Osteoblast (primary cell): Measurements from ENCODE around the gene KBTBD12. TPM values are rescaled to one million over a fixed set of nuclear protein-coding genes. Genes with fewer than 3 reads are reported as not detected.

Experiments used
- DNase-seq: peaks from one replicate; pipeline ENCODE4 v3.0.0; 2011; ENCODE audit warnings: low spot score, mixed read lengths; ENCODE audit not compliant: insufficient read length; ENCODE audit errors: missing footprints
- H2AFZ ChIP-seq: 2 replicates; pipeline ENCODE4 v1.6.0; 2011; ENCODE audit warnings: mild to moderate bottlenecking, low read length
- H3K27ac ChIP-seq: 2 replicates; pipeline ENCODE4 v1.5.1; 2011; ENCODE audit warnings: mild to moderate bottlenecking, low read depth, low read length, moderate library complexity
- H3K27me3 ChIP-seq: 2 replicates; pipeline ENCODE4 v1.6.0; 2012; ENCODE audit warnings: mild to moderate bottlenecking, control low read depth, inconsistent platforms, low read length, moderate library complexity; ENCODE audit not compliant: insufficient read depth
- H3K36me3 ChIP-seq: 2 replicates; pipeline ENCODE4 v1.5.1; 2011; ENCODE audit warnings: mild to moderate bottlenecking, low read length, control low read depth, moderate library complexity; ENCODE audit not compliant: insufficient read depth
- H3K4me1 ChIP-seq: 2 replicates; pipeline ENCODE4 v1.5.1; 2011; ENCODE audit warnings: mild to moderate bottlenecking, low read length, control low read depth, moderate library complexity; ENCODE audit not compliant: insufficient read depth
- H3K4me2 ChIP-seq: 2 replicates; pipeline ENCODE4 v1.6.0; 2011; ENCODE audit warnings: mild to moderate bottlenecking, low read length; ENCODE audit not compliant: insufficient read depth
- H3K4me3 ChIP-seq: fragments of 200-600 bp; sonication (generic); 3 replicates; pipeline ENCODE4 v1.5.1; 2012; ENCODE audit warnings: mild to moderate bottlenecking, low read length, inconsistent platforms; ENCODE audit not compliant: insufficient read depth
- H3K79me2 ChIP-seq: 2 replicates; pipeline ENCODE4 v1.6.0; 2012; ENCODE audit warnings: mild to moderate bottlenecking, low read length, control low read depth, inconsistent platforms; ENCODE audit not compliant: insufficient read depth
- H3K9me3 ChIP-seq: 2 replicates; pipeline ENCODE4 v1.5.1; 2011; ENCODE audit warnings: low read depth, low read length, control low read depth
- H4K20me1 ChIP-seq: 2 replicates; pipeline ENCODE4 v1.6.0; 2012; ENCODE audit warnings: mild to moderate bottlenecking, low read length, control low read depth; ENCODE audit not compliant: insufficient read depth
- total RNA-seq: library from RNA; depleted of rRNA; stranded (reverse); fragments of >200 nt; gene quantifications from 2 replicates; pipeline ENCODE4 v1.2.3, GENCODE V29; 2012
- TF ChIP-seq, protein P1 (sequence below): IDR thresholded peaks from 2 replicates; pipeline ENCODE4 v1.5.1; 2011; ENCODE audit warnings: mild to moderate bottlenecking, low read depth, low read length, moderate library complexity; ENCODE audit errors: extremely low read depth

Gene KBTBD12
- total RNA-seq, 1 donor: not detected

DNA sequence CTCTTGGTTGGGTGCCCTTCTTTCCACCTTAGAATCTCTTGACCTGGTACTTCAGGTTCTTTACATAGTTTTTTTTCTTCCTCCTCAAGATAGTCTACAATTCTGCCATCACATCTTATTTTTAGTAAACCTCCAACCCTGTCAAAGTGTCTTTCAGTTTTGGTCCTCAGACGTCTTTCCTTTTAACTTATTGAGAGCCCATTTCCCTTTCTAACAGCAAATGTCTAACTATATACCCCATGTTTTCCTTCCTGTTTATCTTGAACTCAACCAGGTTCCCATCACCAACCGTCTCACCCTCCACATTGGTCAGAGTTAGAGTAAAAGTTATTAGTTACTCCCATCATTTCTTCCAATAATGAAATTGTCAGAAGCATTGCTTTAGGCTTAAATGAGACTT lies 10.4 kb downstream of the KBTBD12 start:
- H3K4me3 ChIP-seq: no peak overlapping the region
- H3K9me3 ChIP-seq: no peaks in the 10 kb centered on the region
- no peak overlapping the region for H2AFZ ChIP-seq
- H3K79me2 ChIP-seq: no peaks in the 10 kb centered on the region
- no peaks in the 10 kb centered on the region for H3K4me1 ChIP-seq
- H3K27ac ChIP-seq: no peak overlapping the region
- no peaks in the 10 kb centered on the region for H3K36me3 ChIP-seq
- TF ChIP-seq, protein P1, sequence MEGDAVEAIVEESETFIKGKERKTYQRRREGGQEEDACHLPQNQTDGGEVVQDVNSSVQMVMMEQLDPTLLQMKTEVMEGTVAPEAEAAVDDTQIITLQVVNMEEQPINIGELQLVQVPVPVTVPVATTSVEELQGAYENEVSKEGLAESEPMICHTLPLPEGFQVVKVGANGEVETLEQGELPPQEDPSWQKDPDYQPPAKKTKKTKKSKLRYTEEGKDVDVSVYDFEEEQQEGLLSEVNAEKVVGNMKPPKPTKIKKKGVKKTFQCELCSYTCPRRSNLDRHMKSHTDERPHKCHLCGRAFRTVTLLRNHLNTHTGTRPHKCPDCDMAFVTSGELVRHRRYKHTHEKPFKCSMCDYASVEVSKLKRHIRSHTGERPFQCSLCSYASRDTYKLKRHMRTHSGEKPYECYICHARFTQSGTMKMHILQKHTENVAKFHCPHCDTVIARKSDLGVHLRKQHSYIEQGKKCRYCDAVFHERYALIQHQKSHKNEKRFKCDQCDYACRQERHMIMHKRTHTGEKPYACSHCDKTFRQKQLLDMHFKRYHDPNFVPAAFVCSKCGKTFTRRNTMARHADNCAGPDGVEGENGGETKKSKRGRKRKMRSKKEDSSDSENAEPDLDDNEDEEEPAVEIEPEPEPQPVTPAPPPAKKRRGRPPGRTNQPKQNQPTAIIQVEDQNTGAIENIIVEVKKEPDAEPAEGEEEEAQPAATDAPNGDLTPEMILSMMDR: no peak
- no peak for DNase-seq
- H4K20me1 ChIP-seq: no peaks in the 10 kb centered on the region
- peaks cover 58% of the 10 kb centered on the region for H3K27me3 ChIP-seq
- no peak overlapping the region for H3K4me2 ChIP-seq

DNA sequence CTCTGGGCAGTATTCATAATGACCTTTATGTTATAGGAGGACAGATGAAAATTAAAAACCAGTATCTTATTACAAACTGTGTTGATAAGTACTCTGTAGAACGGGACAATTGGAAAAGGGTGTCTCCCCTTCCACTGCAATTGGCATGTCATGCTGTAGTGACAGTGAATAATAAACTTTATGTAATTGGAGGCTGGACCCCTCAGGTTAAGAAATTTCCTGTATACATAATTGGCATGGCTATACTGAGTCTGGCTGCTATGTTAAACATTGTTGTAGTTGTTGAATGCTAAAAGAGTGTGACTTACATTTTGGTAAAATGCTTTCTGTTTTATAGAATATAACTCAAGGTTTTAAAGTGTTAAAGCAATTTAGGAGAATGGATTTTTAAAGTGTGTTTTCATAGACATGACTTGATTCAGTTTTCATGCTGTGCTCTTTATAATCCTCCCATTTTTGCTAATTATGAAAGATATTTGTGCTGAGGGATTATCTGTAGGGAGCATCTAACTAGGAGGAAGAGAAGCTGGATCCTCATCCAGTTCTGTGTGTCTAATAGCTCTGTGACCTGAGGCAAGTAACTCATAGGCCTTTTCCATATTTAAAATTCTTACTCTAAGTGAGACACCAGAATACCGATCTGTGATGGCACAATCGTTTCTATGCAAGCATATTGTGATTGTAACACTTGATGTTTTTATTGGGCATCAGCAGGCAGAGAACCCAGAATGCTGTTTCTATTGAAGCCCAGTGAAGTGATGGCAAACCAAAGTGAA lies 13.0 kb downstream of the KBTBD12 start:
- Histone ChIP-seq H3K79me2 (no peaks in the 10 kb centered on the region), H3K4me3 (no peak overlapping the region), H3K27ac (no peak overlapping the region), H3K4me2 (no peak overlapping the region), H4K20me1 (no peaks in the 10 kb centered on the region), H3K27me3 (peaks cover 49% of the 10 kb centered on the region), H3K36me3 (no peaks in the 10 kb centered on the region), H2AFZ (no peak overlapping the region), H3K4me1 (no peaks in the 10 kb centered on the region), H3K9me3 (no peaks in the 10 kb centered on the region)
- DNase-seq: no peak
- TF ChIP-seq, protein P1: no peak

DNA sequence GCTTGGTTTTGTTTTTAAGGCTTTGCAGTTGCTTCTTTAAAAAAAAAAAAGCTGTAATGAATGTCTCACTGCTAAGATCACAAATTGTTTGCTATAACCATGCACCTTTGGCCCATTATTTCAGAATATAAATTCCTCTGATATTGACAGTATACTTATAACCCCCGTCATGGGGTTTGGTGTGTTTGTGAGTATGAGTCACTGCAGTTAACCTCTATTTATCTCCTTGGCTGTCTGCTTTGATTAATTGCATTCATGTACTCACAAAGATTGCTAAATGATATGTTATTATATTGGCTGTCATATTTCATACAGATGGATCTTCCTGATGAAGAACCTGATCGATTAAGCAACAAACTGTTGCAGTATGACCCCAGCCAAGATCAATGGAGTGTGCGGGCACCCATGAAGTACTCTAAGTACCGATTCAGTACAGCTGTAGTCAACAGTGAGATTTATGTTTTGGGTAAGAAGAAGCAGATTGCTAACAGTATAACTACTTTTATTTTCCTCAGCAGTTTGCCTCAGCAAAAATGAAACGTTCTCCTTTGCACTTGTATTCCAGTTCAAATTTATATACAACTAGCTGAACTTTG lies 14.9 kb downstream of the KBTBD12 start:
- DNase-seq: no peak
- H4K20me1 ChIP-seq: no peaks in the 10 kb centered on the region
- TF ChIP-seq, protein P1: no peak
- no peaks in the 10 kb centered on the region for H3K36me3 ChIP-seq
- peaks cover 52% of the 10 kb centered on the region for H3K27me3 ChIP-seq
- no peaks in the 10 kb centered on the region for H3K9me3 ChIP-seq
- no peak overlapping the region for H2AFZ ChIP-seq
- no peak overlapping the region for H3K4me3 ChIP-seq
- no peak overlapping the region for H3K4me2 ChIP-seq
- H3K79me2 ChIP-seq: no peaks in the 10 kb centered on the region
- no peak overlapping the region for H3K27ac ChIP-seq
- H3K4me1 ChIP-seq: no peaks in the 10 kb centered on the region

DNA sequence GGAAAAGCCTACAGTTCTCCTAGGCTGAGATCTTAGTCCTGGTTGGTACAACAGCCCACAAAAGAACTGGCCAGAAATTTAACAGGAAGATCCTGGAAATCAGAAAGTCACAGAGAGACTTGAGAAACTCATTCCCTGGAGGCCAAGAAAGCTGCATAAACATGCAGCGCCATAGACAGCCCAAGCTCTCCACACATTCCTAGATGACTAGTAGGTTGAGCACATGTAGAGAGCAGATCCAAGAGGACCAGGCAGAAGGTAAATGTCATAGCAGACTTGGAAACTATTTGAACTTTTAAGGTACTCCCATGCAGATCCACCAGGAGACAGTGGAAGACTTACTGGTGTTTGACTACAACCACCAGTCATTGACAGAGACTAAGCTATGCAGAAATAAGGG lies 18.4 kb downstream of the KBTBD12 start:
- DNase-seq: peak; percentile 23
- H3K27ac ChIP-seq: no peak overlapping the region
- no peaks in the 10 kb centered on the region for H3K4me1 ChIP-seq
- H3K79me2 ChIP-seq: no peaks in the 10 kb centered on the region
- no peak overlapping the region for H3K4me3 ChIP-seq
- no peaks in the 10 kb centered on the region for H3K36me3 ChIP-seq
- H3K4me2 ChIP-seq: no peak overlapping the region
- H2AFZ ChIP-seq: no peak overlapping the region
- no peaks in the 10 kb centered on the region for H3K9me3 ChIP-seq
- H4K20me1 ChIP-seq: no peaks in the 10 kb centered on the region
- TF ChIP-seq, protein P1: no peak
- H3K27me3 ChIP-seq: peaks cover 51% of the 10 kb centered on the region
